Stimulated activated CD4-positive, alpha-beta T cell treated with anti-CD3 and anti-CD28 coated beads, Interleukin-12 subunit alpha, Interleukin-12 subunit beta, amount 100 ng/mL, for 4 hours (primary cell): ENCODE results near the gene PAFAH1B1.

Experiments
- DNase-seq: peaks from one replicate; pipeline ENCODE4 v3.0.0-alpha.2; 2020

The PAFAH1B1 gene

DNA sequence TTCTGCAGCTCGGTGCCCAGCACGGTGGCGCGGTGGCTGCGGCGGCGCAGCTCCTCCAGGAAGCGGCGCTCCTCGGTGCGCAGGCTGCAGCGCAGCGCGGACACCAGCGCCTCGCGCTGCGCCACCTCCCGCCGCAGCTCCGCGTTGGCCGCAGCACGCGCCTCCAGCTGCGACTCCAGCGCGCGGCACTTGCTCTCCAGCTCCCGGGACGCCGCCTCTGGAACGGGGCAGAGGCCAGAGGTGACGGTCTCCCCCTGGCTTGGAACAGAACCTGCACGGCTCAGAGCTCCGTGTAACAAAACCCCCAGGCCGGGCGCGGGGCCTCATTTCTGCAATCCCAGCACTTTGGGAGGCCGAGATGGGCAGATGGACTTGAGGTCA is 131.3 kb downstream of the PAFAH1B1 start:
- peak; percentile 54 for DNase-seq

DNA sequence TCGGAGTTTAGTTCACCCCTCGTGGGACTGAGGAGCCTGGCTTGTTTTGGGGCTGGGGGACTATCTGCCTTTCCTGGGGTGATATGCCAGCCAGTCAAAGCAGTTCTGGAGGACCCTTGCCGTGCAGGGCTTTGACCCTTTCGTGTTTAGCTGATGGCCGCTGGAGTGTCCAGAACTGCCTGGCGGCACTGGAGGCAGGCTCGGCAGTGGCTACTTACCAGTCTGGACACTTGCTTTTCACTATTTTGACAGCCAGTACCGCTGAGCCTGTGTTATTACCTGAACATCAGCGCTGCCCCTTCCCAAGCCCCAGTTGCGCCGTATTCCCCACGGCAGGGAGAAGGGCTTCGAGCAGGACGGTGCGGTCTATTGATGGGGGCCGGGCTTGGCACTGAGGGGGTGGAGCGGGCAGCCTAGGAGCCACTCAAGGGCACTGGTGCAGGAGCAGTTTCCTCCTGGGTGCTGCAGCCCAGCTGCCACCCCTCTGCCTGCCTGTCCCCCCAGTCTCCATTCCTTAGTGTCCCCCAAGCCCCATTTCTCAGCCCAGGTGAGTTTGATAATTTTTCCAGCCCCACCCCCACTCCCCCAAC is 137.4 kb downstream of the PAFAH1B1 start:
- no peak for DNase-seq

DNA sequence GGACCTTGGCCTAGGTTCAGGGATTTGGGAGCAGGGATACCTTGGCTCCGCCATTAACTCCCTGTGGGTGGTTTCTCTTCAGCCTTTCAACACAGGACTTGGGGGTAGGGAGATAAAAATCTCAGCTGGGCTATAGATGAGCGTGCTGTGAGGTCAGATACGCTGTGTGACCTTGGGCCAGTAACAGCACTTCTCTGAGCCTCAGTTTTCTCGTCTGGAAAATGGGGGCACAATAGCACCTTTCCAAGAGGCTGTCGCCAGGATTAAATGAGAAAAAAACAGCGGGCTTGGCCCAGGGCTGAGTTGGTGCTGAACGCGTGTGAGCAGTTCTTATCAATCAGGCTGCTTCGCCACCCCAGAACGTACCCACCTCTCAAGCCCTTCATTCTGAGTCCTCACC is 138.4 kb downstream of the PAFAH1B1 start:
- DNase-seq = no peak

DNA sequence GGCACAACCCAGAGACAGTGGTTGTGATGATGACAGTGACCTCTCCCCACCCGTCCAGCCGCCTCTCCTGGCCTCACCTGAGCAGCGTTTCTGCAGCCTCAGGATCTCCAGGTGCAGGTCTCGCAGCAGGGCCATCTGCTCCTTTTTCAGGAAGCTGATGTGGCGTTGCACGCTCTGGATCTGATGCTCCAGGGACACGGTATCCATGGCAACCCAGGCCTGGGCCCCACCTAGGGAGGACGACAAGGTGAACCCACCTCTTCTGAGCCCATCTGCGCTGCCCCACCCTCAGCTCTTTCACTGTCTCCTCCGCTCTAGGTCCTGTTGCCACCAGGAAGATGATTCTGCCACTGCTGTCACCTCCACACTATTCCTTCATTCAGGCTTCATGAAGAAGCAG is 141.5 kb downstream of the PAFAH1B1 start:
- no peak for DNase-seq
